HUES48 (cell line): ENCODE data around the gene CMAS.

Source experiments
- H3K27ac ChIP-seq: one replicate; pipeline ENCODE4 v1.7.0; 2013; ENCODE audit warnings: low read depth, low read length, inconsistent platforms
- H3K27me3 ChIP-seq: 2 replicates; pipeline ENCODE4 v1.6.1; 2013; ENCODE audit warnings: mild to moderate bottlenecking, low read length; ENCODE audit not compliant: control insufficient read depth, insufficient read depth
- H3K36me3 ChIP-seq: 2 replicates; pipeline ENCODE4 v1.6.1; 2013; ENCODE audit warnings: low read length; ENCODE audit not compliant: control insufficient read depth, insufficient read depth
- H3K4me1 ChIP-seq: 2 replicates; pipeline ENCODE4 v1.6.1; 2013; ENCODE audit warnings: mild to moderate bottlenecking, low read length; ENCODE audit not compliant: control insufficient read depth, insufficient read depth
- H3K4me3 ChIP-seq: 2 replicates; pipeline ENCODE4 v1.5.1; 2013; ENCODE audit warnings: mild to moderate bottlenecking, low read depth, low read length
- H3K9ac ChIP-seq: 2 replicates; pipeline ENCODE4 v1.6.1; 2013; ENCODE audit warnings: mild to moderate bottlenecking, low read depth, low read length, moderate library complexity
- H3K9me3 ChIP-seq: 2 replicates; pipeline ENCODE4 v1.6.1; 2013; ENCODE audit warnings: low read length; ENCODE audit not compliant: control insufficient read depth, insufficient read depth

CMAS gene

GRCh38 chr12:22029491-22029890, 16.5 kb upstream of the CMAS start:
- no peaks in the 10 kb centered on the region for H3K36me3 ChIP-seq
- no peaks in the 10 kb centered on the region; the same call in 1 of the 2 replicates for H3K9me3 ChIP-seq
- no peaks in the 10 kb centered on the region for H3K4me1 ChIP-seq
- H3K9ac ChIP-seq = no peak overlapping the region
- H3K27me3 ChIP-seq = no peaks in the 10 kb centered on the region
- no peak overlapping the region for H3K27ac ChIP-seq
- H3K4me3 ChIP-seq = no peak overlapping the region

- Histone ChIP-seq H3K9me3 (no peaks in the 10 kb centered on the region), H3K27ac (no peak overlapping the region), H3K4me1 (no peaks in the 10 kb centered on the region), H3K27me3 (no peaks in the 10 kb centered on the region), H3K4me3 (no peak overlapping the region), H3K9ac (no peak overlapping the region), H3K36me3 (no peaks in the 10 kb centered on the region)
Measured at GRCh38 chr12:22029991-22030390, 16.0 kb upstream of the CMAS start.

- Histone ChIP-seq H3K27me3 (no peaks in the 10 kb centered on the region), H3K36me3 (no peaks in the 10 kb centered on the region), H3K9ac (no peak overlapping the region), H3K4me1 (no peaks in the 10 kb centered on the region), H3K9me3 (no peaks in the 10 kb centered on the region), H3K4me3 (no peak overlapping the region), H3K27ac (no peak overlapping the region)
Measured at GRCh38 chr12:22032732-22033131, 13.3 kb upstream of the CMAS start.

GRCh38 chr12:22034709-22035506, 11.1 kb upstream of the CMAS start:
- no peaks in the 10 kb centered on the region for H3K36me3 ChIP-seq
- no peak overlapping the region for H3K9ac ChIP-seq

GRCh38 chr12:22037947-22038346, 8.1 kb upstream of the CMAS start:
- Histone ChIP-seq H3K27ac (no peak overlapping the region), H3K27me3 (no peaks in the 10 kb centered on the region)

More at GRCh38 chr12:22034709-22035506, 11.1 kb upstream of the CMAS start:
- no peaks in the 10 kb centered on the region for H3K4me1 ChIP-seq
- H3K27me3 ChIP-seq = no peaks in the 10 kb centered on the region
- no peak overlapping the region for H3K27ac ChIP-seq
- H3K9me3 ChIP-seq = no peaks in the 10 kb centered on the region
- no peak overlapping the region for H3K4me3 ChIP-seq

GRCh38 chr12:22038734-22039133, 7.3 kb upstream of the CMAS start:
- Histone ChIP-seq H3K4me3 (no peak overlapping the region), H3K27ac (no peak overlapping the region), H3K9ac (no peak overlapping the region), H3K27me3 (no peaks in the 10 kb centered on the region), H3K4me1 (no peaks in the 10 kb centered on the region), H3K9me3 (no peaks in the 10 kb centered on the region), H3K36me3 (no peaks in the 10 kb centered on the region)

More at GRCh38 chr12:22037947-22038346, 8.1 kb upstream of the CMAS start:
- Histone ChIP-seq H3K4me3 (no peak overlapping the region), H3K36me3 (no peaks in the 10 kb centered on the region), H3K9me3 (no peaks in the 10 kb centered on the region), H3K4me1 (no peaks in the 10 kb centered on the region), H3K9ac (no peak overlapping the region)

GRCh38 chr12:22039361-22039760, 6.7 kb upstream of the CMAS start:
- no peaks in the 10 kb centered on the region for H3K27me3 ChIP-seq
- no peak overlapping the region for H3K4me3 ChIP-seq
- no peak overlapping the region for H3K9ac ChIP-seq
- no peak overlapping the region for H3K27ac ChIP-seq
- H3K36me3 ChIP-seq = no peaks in the 10 kb centered on the region
- no peaks in the 10 kb centered on the region for H3K9me3 ChIP-seq
- H3K4me1 ChIP-seq = no peaks in the 10 kb centered on the region

- H3K36me3 ChIP-seq = no peaks in the 10 kb centered on the region
- no peak overlapping the region for H3K27ac ChIP-seq
- H3K9me3 ChIP-seq = no peaks in the 10 kb centered on the region
- H3K4me3 ChIP-seq = no peak overlapping the region
- no peak overlapping the region for H3K9ac ChIP-seq
- no peaks in the 10 kb centered on the region for H3K27me3 ChIP-seq
- peaks cover 12% of the 10 kb centered on the region for H3K4me1 ChIP-seq
Measured at GRCh38 chr12:22042976-22043669, 2.9 kb upstream of the CMAS start.

- Histone ChIP-seq H3K4me1 (peaks cover 20% of the 10 kb centered on the region), H3K9me3 (no peaks in the 10 kb centered on the region), H3K36me3 (no peaks in the 10 kb centered on the region), H3K27me3 (no peaks in the 10 kb centered on the region), H3K4me3 (no peak overlapping the region), H3K27ac (no peak overlapping the region), H3K9ac (no peak overlapping the region)
Measured at GRCh38 chr12:22043943-22044342, 2.1 kb upstream of the CMAS start.

GRCh38 chr12:22044391-22044790, 1.6 kb upstream of the CMAS start:
- Histone ChIP-seq H3K27me3 (no peaks in the 10 kb centered on the region), H3K9ac (no peak overlapping the region), H3K4me3 (no peak overlapping the region), H3K9me3 (no peaks in the 10 kb centered on the region), H3K36me3 (peaks cover 4% of the 10 kb centered on the region; the same call in 1 of the 2 replicates), H3K4me1 (peaks cover 23% of the 10 kb centered on the region), H3K27ac (no peak overlapping the region)

- peak overlapping the region; percentile 93 for H3K27ac ChIP-seq
- peak overlapping the region; percentile 88 for H3K9ac ChIP-seq
- H3K27me3 ChIP-seq = no peaks in the 10 kb centered on the region
- H3K9me3 ChIP-seq = no peaks in the 10 kb centered on the region
- H3K4me1 ChIP-seq = peaks cover 23% of the 10 kb centered on the region
- peak overlapping the region; percentile 96 for H3K4me3 ChIP-seq
- peaks cover 5% of the 10 kb centered on the region; the same call in 1 of the 2 replicates for H3K36me3 ChIP-seq
Measured at GRCh38 chr12:22046968-22047390, 961 bp downstream of the CMAS start.
